HG03135 (cell line): ENCODE results near the gene SEMA6D.

Experiments used
- ATAC-seq: cut with Tn5 transposase; IDR thresholded peaks from one replicate; pipeline ENCODE4 v1.9.1; 2021; ENCODE audit warnings: mild to moderate bottlenecking, moderate library complexity; ENCODE audit not compliant: unreplicated experiment

Gene SEMA6D

DNA sequence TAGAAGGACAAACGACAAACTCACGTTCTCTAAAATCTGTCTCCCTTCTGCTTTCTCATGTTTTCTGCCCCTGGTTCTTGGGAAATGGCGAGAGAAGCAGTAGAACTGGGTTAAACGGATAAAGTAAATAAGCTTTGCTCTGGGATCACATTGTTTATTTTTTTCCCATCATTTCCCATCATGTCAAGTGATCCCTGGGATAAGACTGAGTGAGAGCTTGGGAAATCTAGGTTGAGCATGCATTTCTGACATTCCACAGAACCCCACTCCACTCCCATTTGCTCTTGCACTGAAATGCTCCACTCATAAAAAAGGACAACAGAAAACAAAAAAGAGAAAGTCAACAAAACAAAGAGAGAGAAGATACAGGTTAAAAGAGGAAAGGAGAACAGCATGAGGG is 69.1 kb downstream of the SEMA6D start:
- ATAC-seq: no peak

- ATAC-seq: no peak
Measured at GRCh38 chr15:47787875-47788274, 70.6 kb downstream of the SEMA6D start.

- ATAC-seq: no peak
Measured at GRCh38 chr15:47788685-47789084, 71.4 kb downstream of the SEMA6D start.

DNA sequence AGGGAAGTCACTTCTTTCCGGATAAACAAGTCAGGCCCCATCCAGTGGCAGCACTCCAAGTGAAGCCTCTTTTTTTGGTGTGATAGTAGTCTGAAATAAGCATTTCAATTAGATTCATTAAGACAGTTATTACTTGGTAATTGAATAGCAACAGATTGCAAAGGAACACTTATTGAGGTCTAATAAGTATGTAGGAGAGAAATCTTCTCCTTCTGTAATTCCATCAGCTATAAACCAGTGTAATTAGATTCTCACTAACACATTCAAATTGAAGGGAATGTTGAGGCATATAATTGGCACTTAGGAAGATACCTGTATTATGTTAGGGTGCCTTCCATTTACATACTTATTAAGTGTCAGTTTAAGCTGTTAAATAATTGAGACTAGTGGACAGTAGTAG is 73.9 kb downstream of the SEMA6D start:
- ATAC-seq: no peak

- no peak for ATAC-seq
Measured at GRCh38 chr15:47792231-47792630, 74.9 kb downstream of the SEMA6D start.

DNA sequence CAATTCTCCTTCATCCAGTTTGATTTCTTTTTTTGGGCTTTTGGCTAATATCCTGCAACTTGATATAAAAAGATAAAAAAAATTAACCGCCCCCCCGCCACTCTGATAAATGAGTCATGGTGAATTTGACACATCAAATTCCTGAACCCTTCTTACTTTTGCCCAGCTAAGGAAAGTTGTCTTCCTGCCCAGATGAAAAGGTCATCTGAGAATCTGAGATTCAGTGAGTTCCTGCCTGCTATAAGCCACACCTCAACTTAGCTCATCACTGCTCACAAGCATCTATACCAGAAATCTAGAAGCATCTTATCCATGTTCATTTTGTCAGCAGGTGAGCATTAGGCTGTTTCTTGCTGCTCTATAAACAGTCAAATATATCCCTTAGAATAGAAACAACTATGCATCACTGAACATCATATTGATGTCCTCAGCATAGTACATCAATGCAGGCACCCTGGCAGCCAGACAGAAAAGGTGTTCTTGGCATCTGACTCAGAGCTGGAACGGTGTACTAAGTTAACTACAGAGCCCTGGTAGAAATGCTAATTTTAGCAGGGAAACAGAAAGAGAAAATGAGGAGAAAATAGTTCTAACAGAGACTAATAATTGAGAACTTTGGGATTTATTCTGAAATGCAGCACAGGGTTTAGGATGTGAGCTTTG is 77.1 kb downstream of the SEMA6D start:
- no peak for ATAC-seq

DNA sequence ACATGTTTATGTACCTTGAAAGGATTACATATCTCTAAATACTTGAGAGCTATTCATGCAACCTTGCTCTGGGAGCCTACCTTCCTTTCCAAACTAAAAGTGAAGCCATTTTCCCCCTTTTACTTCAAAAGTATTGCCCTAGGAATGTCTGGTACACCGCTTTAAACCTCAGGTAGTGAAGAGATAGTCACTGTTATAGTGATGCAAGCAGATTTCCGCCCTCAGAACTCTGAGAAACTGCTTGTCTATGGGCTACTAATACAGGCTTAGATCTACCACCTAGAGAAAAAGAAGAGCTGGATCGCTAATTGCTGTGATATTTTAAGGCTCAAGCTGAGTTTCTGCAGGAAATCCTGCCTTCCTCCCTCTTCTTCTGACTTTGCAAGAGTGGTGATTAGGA is 78.6 kb downstream of the SEMA6D start:
- no peak for ATAC-seq

- no peak for ATAC-seq
Measured at GRCh38 chr15:47796339-47796738, 79.0 kb downstream of the SEMA6D start.

DNA sequence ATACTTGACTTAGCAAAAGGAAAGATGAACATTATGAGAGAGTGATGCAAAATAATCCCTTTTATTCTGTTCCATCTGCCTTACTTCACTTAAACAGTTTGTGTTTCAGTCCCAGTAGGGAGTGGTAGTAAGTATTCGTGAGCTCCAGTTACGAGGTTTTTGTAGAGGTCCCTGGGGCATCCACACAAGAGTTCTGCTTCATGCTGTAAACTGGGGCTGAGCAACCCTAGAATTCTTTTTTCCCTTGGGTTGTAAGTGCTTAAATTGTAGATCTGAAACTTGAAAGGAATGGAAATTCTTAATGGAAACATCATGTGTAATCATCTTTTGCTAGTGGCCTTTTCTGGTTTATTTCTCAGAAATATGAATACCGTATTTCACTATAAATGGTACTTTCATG is 79.5 kb downstream of the SEMA6D start:
- ATAC-seq: no peak

- no peak for ATAC-seq
Measured at GRCh38 chr15:47801522-47801921, 84.2 kb downstream of the SEMA6D start.

DNA sequence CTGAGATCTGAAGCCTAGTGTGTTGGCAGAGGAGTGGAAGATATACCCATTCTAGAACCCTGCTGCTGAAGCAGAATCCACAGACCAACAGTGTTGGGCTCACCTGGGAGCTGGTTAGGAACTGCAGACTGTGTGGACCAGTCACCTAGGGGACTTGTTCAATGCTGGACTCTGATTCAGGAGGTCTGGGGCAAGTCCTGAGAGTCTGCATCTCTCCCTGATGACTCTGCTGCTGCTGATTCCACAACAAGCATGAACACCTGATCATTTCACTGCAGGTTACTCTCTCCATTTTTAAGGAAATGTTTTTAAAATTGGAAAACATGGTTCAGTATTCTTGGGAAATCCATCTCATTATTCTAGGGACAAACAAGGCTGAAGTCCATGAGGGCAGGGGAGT is 84.9 kb downstream of the SEMA6D start:
- no peak for ATAC-seq

- ATAC-seq: no peak
Measured at GRCh38 chr15:47803767-47804166, 86.5 kb downstream of the SEMA6D start.

DNA sequence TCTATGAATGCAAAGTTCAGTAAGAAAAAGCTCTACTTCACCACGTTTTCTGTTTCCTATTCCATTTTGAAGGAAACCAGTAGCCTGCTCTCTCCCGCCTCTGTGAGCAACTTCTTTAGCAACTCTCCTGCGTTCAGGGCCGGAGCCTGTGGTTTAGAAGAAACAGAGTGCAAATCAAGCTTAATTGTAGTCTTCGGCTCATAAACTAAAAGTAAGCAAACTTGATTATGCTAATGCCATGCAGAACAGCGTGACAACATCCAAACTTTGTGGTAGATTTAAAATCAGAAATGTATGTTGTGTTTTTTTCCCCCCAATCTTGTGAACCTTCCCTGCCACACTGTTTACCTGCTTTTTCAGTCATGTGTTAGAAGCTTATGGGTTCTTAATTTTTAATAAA is 87.4 kb downstream of the SEMA6D start:
- no peak for ATAC-seq

GRCh38 chr15:47806008-47806407 is 88.7 kb downstream of the SEMA6D start:
- no peak for ATAC-seq

- ATAC-seq: no peak
Measured at GRCh38 chr15:47811172-47811571, 93.9 kb downstream of the SEMA6D start.

DNA sequence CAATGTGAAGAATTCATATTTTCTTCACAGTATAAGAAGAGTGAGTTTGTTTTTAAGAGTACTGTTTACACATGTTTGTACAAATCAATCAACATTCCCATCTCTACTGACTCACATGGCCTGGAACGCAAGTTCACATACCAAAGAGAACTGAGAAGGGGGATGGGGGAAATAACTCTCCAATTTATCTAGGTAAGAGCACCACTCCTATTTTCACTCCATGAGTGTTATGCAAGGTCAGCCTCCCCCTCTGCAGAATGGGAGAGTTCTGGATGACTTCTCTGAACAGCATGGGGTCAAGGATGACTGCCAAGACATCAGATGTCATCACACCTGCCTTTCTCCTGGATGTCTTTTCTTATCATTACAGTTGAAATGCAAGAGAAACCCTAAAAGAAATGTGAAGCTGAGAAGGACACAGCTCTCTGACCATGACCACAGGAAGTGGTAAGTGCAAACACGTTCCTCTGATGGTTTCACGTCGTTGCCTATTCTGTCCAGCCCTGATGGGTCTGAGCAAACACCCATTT is 95.2 kb downstream of the SEMA6D start:
- peak; percentile 78 for ATAC-seq

DNA sequence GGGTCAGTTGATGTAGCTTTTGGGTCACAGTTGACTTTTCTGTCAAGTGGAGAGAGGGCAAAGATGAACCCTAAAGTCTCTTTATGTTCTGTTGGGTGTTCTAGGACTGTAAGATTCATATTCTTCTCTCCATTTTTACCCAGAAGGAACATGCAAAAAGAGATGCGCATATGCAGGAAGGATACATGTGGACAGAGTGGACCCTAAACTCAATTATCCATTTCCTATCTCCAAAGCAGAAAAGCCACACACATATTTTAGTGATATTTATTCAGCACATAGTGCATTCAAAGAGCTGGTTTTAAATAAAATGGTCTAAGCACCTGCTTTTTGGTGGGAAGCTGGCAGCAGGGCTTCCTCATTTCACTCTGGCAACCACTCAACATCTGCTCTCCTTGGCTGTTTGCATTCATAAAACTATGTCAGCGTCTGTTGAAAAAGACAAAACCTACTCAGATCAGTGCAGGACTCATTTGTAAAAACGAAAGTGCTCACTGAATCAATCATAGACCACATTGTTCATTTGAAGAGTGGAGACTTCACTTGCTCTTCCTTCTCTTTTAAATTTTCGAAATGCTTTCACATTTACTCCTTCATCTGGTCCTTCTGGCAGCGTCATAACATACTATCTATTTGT is 96.6 kb downstream of the SEMA6D start:
- ATAC-seq: peak; percentile 82

DNA sequence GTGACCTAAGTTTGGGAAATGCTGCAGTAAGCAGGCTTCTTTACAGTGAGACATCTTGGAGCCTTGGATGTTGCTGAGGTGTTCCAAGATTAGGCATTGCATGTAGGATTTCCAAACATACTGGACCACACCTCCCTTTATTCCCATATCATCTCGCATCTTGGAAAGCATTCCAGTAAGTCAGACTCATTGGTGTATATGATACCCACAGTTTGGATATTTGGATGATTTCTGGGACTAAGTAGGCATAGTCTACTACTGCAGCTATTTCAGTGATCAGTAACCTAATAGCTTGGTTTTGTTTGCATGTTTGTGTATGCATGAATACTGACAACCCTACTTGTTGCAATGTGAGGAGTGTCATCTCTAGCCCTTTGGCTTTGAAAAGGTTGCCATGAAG is 97.3 kb downstream of the SEMA6D start:
- ATAC-seq: no peak

- no peak for ATAC-seq
Measured at GRCh38 chr15:47817969-47818548, 100.8 kb downstream of the SEMA6D start.

DNA sequence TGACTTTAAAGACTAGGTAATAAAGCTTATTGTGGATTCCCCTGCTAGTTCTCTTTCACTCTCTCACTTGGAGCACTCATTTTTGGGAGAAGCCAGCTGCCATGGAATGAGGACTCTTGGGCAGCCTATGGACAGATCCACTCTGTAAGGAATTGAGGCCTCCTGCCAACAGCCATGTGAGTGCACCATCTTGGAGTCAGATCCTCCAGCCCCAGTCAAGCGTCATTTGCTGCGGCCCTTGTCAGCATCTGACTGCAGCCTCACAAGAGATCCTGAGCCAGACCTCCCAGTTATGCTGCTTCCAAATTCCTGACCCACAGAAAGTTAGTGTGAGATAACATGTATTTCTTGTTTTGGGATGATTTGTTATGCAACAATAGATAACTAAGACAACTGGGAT is 101.9 kb downstream of the SEMA6D start:
- ATAC-seq: no peak

DNA sequence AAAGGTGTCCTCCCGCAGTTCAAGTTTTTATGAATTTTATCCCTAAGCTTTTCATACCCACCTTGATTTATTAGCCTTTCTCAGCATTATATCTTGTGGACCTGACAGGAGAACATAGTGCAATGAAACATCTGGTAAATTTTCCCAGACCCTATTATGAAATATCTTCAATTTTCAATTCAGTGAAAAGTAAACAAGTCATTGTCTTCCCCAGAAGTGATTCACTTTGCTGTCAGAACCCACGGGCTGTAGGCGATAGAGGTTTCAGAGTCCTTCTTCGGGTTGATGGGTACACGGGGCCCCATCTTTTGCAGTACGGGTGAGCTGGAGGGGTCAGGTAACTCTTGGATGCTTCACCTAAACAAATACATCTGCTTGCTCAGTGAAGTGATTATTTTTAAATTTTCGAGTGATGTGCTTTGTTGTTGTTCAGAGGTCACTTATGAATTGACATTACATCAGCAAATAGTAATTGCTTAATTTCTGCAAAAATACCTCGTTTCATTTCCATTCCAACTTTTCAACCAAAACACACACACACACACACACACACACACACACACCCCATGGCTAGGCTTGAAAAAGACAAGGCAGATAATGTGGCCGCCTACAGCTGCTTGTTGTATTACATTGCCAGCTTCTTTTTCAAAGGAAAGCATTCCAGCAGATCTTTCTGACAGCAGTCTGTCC is 102.9 kb downstream of the SEMA6D start:
- ATAC-seq: no peak
